Gastrocnemius medialis (tissue), 4 donors: ENCODE data around the gene TMEM132E.

Experiments used
- POLR2A ChIP-seq, 2 donors: fragments of 450-650 bp; IDR thresholded peaks; one replicate each; pipeline ENCODE4 v1.6.1; 2017; ENCODE audit warnings: antibody characterized with exemption in 2 of 2, mild to moderate bottlenecking in 2 of 2, moderate library complexity in 2 of 2
- TF ChIP-seq, protein P1 (sequence below), 5 experiments: fragments of 450-650 bp in 3 of 5; fragments of 200-600 bp in 2 of 5; sonication (generic) in 2 of 5; IDR thresholded peaks in 4 of 5; conservative IDR thresholded peaks in 1 of 5; 1 replicate in 4 of 5; 2 replicates in 1 of 5; pipeline ENCODE4 v1.5.1; 2016 to 2019; ENCODE audit warnings: antibody characterized with exemption in 5 of 5, mild to moderate bottlenecking in 3 of 5, moderate library complexity in 3 of 5

DNA sequence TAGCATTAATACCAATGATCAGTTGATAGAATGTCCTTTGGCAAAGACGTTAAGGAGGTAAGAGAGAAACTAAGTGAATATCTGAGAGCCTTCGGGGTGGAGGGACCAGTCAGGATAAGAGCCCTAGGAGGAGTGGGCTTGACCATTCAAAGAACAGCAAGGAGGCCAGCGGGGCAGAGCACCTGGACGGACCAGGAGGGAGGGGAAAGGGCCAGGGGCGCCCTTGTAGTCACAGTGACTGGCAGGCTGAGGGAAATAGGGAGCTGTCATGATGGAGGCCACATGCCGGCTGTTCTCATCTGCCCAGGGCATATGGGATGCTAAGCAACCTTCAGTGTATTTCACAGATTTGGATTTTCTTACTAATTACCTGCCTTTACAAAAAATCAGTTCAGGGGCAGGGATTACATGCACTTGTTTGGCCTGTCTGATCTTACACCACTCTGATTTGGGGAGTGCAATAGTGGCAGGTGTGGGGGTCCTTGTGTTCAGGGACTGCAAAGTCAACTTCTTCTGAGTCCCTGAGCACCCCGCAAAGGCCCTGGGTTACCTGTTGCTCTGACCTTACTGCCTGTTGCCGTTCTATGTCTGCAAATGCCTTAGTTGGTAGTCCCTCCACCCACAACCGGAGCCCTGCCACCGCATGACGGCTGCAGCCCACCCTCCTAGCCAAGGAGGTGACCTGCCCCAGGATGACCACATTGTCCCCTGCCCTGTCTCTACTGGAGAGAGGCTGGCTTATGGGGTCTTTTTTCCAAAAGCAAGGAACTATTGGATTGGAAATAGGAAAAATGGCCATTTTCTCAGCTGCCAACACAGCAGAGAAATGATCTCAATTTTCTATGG is 10.0 kb downstream of the TMEM132E start:
- TF ChIP-seq, protein P1, sequence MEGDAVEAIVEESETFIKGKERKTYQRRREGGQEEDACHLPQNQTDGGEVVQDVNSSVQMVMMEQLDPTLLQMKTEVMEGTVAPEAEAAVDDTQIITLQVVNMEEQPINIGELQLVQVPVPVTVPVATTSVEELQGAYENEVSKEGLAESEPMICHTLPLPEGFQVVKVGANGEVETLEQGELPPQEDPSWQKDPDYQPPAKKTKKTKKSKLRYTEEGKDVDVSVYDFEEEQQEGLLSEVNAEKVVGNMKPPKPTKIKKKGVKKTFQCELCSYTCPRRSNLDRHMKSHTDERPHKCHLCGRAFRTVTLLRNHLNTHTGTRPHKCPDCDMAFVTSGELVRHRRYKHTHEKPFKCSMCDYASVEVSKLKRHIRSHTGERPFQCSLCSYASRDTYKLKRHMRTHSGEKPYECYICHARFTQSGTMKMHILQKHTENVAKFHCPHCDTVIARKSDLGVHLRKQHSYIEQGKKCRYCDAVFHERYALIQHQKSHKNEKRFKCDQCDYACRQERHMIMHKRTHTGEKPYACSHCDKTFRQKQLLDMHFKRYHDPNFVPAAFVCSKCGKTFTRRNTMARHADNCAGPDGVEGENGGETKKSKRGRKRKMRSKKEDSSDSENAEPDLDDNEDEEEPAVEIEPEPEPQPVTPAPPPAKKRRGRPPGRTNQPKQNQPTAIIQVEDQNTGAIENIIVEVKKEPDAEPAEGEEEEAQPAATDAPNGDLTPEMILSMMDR (IDR thresholded peaks at IDR 0.05 in 4 of 5, conservative IDR thresholded peaks at IDR 0.05 in 1 of 5): no peak
- no peak for TF ChIP-seq POLR2A (IDR thresholded peaks at IDR 0.05)
